HuH-7 (cell line): Measurements from ENCODE around the gene FAM78B.

Source experiments
- DNase-seq: peaks from one replicate; pipeline ENCODE4 v3.0.0; 2011; ENCODE audit warnings: low spot score

FAM78B gene, protein sequence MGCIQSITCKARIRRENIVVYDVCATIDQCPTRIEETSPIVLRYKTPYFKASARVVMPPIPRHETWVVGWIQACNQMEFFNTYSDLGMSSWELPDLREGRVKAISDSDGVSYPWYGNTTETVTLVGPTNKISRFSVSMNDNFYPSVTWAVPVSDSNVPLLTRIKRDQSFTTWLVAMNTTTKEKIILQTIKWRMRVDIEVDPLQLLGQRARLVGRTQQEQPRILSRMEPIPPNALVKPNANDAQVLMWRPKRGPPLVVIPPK

DNA sequence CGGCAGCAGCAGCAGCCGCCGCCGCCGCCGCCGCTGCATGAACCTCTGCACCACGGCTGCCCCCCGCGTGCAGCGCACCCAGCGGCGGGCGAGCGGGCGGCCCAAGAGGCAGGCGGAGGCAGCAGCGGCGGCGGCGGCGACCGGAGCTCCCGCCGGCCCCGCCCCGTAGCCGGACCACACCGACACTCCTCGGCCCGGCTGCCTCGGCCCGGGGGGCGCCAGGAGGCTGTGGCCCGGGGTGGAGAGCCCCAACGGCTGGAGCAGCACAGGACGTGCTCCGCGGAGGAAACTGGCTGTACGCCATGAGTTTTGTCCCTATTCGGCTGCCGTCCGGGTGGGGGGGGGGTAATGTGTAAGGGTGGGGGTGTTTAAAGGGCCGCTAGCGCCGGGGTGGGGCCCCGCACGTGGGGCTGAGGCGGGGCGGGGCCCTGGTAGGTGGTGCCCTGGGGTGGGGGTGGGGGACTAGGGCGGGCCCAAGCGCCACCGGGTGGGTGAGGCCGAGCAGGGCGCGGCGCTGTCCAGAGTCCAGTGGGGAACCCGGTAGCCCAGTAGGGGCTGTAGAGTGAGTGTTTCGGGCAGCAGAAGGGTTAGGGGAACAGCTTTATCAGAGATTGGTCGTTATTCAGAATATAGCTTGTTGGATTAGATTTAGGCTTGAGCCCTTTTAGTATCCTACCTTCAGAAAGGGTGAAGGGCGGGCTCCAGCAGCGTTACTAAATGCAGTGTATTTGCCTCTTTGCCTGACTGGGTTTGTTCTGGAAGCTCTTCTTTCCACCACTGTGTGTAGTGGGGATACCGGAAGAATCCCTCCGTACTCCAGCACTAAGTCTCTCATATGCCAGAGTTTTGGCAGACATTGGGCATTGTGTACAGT, at the start of gene FAM78B:
TSS of gene FAM78B (minus strand) at position 304 of the 874 bp plus-strand sequence. CDS start 753 bp downstream, outside the sequence.
- peak; percentile 73 for DNase-seq

DNA sequence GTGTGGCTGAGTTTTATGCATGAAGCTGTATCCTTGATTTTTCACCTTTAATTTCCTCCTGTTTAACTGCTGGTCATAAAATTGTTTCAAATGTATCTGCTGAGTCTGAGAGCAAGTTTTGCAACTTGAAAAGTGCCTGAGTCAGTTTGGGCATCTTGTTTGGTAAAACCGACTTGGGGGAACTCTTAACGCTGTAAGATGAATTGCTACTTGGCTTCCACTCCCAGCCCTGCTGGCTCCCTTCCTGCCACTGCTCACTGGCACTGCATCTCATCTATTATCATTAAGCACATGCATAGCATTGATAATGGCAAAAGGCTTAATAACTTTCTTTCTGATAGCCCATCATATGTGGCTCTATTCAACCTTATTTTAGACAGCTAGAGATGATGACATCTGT, 35.7 kb upstream of the FAM78B start:
- DNase-seq: no peak

DNA sequence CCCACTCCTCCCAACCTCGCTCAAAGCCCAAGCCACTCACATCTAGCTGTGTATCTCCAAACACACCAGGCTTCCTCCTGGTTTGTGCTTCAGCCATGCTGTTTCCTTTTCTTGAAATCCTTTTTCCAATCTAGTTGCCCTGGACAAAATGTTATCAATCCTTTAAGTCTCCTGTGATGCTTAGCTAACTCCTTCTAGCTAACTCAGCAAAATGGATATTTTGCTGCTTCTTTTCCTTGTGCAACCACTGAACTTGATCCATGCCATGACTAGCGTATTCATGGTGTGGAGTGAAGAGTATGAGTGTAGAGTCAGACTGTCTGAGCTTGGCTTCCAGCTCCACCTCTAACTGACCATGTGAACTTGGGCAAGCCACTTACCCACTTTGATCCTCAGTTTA, 33.9 kb upstream of the FAM78B start:
- no peak for DNase-seq

DNA sequence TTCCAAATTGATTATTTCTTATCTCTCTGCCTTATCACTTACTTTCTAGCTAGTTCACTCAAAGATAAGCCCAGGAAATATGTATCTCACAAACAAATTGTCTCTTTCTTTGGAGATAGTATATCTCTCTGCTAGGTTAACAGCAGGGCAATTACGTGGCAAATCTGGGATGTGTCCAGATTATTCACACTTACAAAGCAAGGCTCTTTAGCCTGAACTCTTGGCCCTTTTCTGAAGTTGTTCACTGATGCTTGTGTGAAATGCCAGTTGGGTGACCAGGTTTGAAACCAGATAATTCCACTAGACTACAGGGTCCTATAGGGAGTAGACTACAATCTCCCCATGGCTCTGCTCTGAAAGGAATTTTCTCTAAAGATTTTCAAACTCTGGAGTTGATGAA, 30.8 kb upstream of the FAM78B start:
- no peak for DNase-seq

DNA sequence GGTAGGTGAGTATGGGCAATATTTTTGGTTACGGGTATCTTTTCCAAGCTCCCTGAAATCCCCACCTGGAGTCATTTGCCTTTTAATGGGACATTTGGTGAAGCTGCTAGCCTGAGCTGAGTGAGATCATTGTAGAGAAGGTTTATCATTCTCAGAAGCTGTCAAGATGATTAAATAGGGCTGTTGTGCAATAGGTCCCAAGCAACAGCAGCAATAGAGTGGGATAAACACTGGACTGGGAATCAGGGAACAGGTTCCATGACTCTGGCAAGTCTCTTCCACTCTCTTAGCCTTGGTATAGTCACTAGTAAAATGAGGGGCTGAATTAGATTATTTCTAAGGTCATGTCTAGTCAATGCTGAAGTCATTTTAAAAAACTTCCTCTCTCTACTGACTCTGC, 30.3 kb upstream of the FAM78B start:
- no peak for DNase-seq

DNA sequence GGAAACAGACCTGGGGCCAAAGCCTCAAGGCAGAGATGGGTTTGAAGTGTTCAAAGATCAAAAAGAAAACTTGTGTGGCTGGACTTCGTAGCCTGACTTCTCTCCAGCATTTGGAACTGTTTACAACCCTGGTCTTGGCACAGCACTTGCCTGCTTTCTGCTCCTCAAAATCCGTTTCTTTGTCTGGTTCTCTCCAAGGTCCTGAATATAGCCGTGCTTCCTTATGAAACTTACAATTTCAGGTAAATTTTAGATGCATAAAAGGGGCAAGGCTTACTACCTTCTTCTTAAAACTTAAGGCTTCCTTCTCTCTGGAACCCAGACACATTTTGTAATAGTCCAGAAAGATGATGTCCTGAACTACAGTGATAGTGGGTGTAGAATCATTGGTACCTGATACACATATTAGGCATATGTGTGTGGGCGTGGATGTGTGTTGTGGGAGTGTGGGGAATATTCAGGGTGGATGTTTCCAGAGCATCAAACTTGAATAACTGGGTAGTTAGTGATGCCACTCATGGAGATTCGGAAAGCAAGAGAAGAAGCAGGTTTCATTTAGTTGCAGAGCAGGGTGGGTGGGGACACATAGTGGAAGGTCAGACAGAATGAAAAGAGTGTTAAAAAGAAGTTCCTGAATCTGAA, 26.4 kb upstream of the FAM78B start:
- DNase-seq: no peak

DNA sequence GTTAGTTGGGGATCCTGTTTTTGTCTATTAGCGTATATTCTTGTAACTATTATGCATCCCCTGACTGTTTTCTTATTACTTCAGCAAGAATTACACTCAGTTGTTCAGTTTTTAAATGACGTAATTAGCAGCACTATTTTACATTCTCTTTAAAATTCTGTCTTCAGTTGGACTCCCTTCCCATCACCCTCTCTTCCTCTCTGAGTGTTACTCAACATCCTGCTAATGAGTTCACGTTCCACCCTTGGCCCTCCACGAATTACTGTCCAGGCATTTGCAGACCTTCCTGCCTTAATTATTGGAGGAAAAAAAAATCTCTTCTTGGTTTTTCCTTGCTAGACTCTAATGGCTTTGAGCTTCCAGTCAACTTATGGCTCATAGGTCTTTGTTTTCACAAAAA, 23.6 kb upstream of the FAM78B start:
- no peak for DNase-seq

DNA sequence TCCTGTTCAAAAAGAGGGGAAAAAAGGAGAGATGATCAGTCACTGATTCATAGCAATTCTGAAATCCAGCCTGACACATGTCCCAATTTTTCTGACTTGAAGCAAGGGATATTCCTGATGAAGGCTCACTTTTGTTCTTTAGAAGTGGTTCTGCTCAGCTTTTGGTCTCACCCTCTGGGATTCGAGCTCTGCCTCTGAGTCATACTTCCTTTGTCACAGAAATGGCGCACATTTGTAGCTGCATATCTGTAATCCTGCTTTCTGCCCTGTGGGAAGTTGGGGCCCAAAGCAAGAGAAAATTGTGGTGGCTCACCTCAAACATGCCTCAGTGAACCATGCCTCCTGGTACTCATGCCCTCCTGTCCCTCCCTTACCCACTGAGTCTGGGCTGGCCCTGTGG, 22.3 kb upstream of the FAM78B start:
- no peak for DNase-seq

DNA sequence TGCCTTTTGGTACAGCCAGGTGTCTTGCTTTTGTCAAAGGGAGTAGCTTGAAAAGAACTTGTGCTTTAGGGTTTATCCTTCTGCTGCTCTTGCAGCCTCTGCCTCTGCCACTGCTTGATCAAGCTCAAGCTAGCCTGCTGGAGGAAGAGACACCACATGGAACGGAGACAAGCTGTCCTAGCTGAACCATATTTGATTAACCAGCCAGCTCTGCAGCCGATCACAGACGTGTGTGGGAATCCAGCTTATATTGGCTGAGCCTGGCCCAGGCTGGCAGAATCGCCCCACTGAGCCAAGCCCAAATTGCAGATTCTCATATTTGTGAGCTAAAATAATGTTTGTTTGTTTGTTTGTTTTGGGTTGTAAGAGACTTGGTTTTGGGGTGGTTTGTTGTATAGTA, 18.7 kb upstream of the FAM78B start:
- DNase-seq: no peak

DNA sequence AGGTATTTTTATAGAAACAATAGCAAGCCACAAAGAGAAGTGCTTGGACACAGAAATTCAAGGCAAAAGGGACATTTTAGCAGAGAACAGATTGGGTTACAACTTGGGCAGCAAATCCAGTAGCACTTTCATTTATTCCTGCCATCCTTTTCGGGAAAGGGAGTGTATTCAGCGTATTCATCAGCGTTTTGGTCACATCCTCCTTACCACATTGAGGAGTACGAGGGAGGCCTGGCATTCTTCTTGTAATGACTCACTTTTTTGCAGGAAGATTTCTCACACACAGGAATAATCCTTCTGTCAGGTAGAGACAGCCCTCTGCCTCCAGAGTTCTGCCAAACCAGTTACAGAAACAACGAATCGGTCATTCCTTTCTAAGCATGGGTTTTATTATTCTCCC, 18.1 kb upstream of the FAM78B start:
- DNase-seq: no peak

DNA sequence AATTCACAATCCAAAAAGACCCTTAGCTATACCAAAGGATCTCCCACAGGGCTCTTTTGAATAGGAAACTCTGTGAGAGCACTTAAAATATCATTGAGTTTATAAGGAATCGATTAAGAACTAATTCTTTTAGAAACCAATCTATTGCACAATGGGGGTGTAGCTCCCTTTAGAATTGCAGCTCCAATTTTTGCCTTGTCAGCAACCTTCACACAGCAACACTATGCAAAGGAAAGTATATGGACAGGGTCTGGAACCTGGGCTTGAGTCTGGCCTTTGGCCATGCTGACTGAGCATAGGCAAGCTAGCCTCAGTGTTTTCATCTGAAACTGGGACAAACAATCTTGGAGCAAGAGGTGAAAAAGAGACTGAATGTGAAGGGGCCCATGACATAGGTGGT, 17.2 kb upstream of the FAM78B start:
- DNase-seq: no peak

DNA sequence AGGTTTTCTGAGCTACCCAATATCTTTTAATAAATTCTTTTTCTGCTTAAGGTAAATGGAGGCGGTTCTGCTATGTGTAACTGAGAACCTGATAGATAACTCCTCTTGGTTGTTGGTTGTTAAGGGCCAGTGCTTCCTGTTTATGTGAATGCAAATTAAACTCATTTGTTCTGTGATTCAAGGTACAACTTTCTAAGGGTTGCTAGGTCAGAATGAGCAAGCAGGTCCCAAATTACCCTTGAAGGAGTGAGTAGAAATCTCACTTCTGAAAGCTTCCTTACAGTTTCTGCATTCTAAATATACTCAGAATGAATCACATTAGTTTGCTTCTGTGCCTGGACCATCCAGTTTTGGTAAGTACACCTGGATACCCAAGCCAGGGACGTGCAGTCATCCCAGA, 15.5 kb upstream of the FAM78B start:
- DNase-seq: no peak

DNA sequence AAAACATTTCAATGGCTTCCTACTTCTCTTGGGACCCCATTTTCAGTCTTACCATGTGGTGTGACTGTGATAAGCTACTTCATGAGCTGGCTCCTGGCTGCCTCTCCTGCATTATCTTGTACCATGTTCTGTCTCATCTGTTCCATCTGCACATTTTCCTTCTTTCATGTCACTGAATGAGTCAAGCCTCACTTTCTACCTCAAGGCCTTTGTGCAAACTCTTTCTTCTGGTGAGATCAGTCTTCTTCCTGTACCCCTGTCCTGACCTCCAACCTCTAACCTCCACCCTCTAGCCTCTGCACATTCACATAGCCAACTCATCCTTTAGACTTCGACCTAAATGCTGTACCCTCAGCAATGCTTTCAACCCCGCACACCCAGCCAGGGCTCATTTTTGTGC, 9.6 kb upstream of the FAM78B start:
- DNase-seq: no peak

DNA sequence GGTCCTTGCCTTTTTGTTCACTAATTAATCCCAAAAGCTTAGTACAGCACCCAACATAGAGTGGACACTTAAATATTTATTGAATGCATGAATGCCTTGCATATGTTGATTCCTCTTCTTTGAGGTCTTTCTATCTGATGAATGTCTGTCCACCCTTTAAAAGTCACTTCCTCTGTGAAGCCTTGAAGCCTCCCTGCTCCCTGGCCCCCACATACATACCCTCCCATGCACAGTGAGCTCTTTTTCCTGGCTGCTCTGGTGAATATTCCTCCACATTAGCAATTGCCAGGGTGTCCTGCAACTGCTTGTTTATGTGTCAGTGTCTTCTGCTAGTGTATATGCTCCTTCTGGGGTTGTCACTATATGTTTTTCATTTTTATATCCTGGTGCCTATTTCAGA, 8.2 kb upstream of the FAM78B start:
- no peak for DNase-seq

DNA sequence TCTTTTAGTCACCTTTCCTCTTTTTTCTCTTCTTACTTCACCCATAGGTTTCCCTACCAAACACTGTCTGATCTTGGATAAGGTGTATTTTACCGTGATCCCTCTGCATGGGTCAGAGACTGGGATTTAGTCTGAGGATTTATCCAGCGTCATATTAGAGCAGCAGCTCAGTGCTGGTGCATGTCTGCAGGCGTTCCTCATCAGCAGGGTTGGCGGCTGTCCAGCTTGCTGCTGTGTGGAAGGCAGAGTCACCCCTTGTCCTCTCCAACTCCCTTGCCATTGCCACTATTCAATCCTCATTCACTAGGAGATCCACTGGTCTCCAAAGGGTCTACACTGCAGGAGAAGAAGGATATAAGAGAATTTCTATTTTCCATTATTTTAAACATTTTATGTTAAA, 7.3 kb upstream of the FAM78B start:
- no peak for DNase-seq

DNA sequence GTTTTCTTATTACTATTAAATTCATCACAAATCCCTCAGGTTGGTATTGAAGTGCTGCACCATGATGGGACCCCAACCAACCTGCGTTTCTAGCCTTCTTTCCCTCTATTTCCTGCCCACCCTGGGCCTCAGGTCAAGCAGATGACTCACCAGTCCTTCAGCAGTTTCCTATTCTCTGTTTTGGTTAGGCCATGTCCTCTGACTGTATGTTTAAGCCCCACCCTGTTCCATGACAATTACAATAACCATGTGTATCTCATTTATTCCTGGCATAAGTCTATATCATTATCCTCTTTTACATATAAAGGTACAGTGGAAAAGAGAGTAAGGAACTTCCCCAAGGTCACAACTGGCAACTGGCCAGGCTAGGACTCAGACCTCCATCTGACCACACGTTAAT, 5.3 kb upstream of the FAM78B start:
- no peak for DNase-seq

DNA sequence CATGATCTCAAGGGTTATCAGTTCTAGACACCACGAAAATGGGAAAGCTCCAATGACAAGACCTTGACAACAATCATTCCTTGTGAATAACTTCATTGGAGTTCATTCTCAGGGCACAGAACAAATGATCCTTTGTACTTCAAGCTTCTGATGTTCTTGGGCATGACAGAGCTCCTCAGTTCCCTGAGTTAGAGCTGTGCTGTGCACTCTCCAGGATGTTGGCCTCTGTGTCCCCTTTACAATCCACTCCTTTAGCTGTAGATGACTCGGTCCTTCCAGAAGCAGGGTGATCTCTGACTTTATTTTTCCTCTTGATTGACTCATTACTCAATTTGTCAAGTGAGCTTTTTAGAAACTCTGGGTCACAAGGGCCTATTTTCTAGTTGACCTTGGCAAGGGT, 3.9 kb upstream of the FAM78B start:
- no peak for DNase-seq

DNA sequence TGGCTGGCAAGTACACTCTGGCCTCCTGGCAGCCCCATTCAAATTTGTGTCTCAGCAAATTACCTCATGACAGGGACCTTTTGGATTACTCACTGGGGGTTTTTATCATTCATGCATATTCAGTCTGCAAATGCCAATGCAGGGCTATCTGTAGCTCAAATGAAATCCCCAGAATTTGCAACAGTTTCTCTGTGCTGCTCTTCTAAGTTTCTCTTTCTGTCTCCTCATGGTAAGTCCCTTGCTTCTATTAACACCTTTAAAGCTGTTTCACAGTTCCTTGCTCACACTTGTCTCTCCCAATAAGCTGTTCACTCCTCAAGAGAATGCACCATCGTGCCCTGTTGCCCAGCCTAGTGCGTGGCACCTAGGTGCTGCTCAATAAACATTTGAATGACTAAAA, 3.3 kb upstream of the FAM78B start:
- no peak for DNase-seq

DNA sequence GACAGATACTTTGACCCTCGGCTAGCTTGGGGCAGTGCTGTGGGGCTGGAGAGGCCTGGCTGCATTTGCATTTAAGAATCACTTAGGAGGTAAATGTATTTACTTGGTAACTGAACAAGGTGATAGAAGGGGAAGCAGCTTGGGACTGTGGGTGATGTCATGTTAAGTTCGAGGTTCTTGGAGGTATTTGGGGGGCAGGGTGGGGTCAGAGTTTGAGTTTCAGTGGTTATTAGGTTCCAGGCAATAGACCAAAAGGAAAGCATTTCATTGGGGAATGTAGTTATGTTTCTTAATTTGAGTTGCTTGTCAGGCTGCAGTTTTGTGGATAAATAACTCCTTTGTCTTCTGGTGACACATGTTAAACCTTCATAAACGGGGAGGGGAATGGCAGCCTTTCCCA, 2.4 kb upstream of the FAM78B start:
- no peak for DNase-seq

DNA sequence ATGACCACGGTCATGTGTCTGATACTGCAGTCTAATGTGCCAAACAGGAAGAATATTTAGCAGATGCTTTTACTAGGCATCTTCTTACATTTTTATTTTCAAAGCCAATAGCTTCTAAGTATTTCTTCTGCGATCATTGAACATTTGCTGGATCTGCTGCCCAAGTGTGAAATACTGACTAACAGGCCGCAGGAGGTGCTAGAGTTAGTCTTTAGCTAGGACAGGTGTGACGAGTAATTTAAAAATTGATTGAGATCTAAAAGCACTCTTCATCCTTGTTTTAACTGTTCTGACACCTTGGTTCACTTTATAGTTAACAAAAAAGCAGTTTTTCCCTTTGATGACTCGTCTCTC, 748 bp upstream of the FAM78B start:
- DNase-seq: peak; percentile 10

DNA sequence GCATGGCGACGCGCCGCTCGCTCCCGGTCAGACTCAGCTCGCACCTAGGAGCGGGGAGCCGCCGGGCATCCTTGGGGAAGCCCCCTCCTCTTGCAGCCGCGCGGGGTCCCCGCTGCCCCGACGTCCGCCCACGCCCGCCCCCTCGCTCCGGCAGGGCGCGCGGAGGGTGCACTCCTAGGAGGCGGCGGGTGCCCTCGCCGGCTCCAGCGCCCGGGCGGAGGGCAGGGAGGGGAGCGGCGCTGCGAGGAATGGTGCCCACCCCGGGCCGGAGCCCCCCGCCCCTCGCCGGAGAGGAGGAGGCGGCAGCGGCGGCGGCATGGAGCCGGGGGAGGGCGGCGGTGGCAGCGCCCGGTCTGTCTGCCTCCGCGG, 488 bp downstream of the FAM78B start:
- peak; percentile 10 for DNase-seq

DNA sequence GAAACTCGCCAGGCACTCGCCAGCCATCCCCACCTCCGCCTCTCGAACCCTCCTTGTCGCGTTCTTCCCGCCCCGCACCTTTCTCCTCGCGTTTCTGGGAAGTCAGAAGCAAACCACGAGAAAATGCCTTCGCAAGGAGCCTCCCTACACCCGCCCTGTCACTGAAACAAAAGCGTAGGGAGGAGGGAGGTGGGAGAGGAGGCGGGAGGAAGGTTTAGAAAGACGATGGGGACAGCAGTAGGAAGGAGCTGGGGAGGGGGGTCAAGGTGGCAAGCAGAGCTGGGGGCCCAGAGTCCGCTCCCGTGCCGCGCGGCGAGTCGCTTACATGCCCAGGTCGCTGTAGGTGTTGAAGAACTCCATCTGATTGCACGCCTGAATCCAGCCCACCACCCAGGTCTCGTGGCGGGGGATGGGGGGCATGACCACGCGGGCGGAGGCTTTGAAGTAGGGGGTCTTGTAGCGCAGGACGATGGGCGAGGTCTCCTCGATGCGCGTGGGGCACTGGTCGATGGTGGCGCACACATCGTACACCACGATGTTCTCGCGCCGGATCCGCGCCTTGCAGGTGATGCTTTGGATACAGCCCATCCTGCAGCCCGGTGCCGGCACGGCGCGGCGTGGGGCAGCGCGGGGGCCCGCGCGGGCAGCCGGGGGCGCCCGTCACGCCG, 1.0 kb downstream of the FAM78B start:
- DNase-seq: peak; percentile 8
